ENCODE results near the gene COPS7A.

COPS7A gene

GRCh38 chr12:6770094-6770493, 46.2 kb downstream of the COPS7A start:
- no peak for DNase-seq (ENCODE audit: low read depth)

- no peak for DNase-seq (ENCODE audit: low read depth)
These were observed 46.8 kb downstream of the COPS7A start for GRCh38 chr12:6770600-6770999.

- no peak for DNase-seq (ENCODE audit: low read depth)
These were observed 47.2 kb downstream of the COPS7A start for GRCh38 chr12:6771091-6771495.

GRCh38 chr12:6771509-6772330, 47.9 kb downstream of the COPS7A start:
- no peak for DNase-seq (ENCODE audit: low read depth)

GRCh38 chr12:6772331-6772695, 48.5 kb downstream of the COPS7A start, which contains the start of gene LAG3:
LAG3 (plus strand) TSS chr12:6772520; CDS start chr12:6772853, 333 bp downstream.
- no peak for DNase-seq (ENCODE audit: low read depth)

GRCh38 chr12:6772726-6773589, 49.1 kb downstream of the COPS7A start:
- DNase-seq (ENCODE audit: low read depth), result no peak

- DNase-seq (ENCODE audit: low read depth), result no peak
These were observed 49.9 kb downstream of the COPS7A start for GRCh38 chr12:6773590-6774351.

- DNase-seq (ENCODE audit: low read depth), result no peak
These were observed 50.7 kb downstream of the COPS7A start for GRCh38 chr12:6774499-6775062.

GRCh38 chr12:6775185-6776174, 51.6 kb downstream of the COPS7A start:
- DNase-seq (ENCODE audit: low read depth), result no peak

- DNase-seq (ENCODE audit: low read depth), result no peak
These were observed 53.5 kb downstream of the COPS7A start for GRCh38 chr12:6777386-6777785.

- DNase-seq (ENCODE audit: low read depth), result no peak
These were observed 54.3 kb downstream of the COPS7A start for GRCh38 chr12:6778217-6778573.

- peak; percentile 52 for DNase-seq (ENCODE audit: low read depth)
These were observed 55.0 kb downstream of the COPS7A start for GRCh38 chr12:6778574-6779550.

- no peak for DNase-seq (ENCODE audit: low read depth)
These were observed 56.0 kb downstream of the COPS7A start for GRCh38 chr12:6779708-6780432.

GRCh38 chr12:6780573-6780972, 56.7 kb downstream of the COPS7A start:
- DNase-seq (ENCODE audit: low read depth), result no peak
